ENCODE measurements around the gene CCR1.
"Not testable (repeated sequence)": the region's sequence is repeated elsewhere in the genome, so short reads cannot be mapped to it uniquely, and the experiment has no call there.

CCR1 gene

DNA sequence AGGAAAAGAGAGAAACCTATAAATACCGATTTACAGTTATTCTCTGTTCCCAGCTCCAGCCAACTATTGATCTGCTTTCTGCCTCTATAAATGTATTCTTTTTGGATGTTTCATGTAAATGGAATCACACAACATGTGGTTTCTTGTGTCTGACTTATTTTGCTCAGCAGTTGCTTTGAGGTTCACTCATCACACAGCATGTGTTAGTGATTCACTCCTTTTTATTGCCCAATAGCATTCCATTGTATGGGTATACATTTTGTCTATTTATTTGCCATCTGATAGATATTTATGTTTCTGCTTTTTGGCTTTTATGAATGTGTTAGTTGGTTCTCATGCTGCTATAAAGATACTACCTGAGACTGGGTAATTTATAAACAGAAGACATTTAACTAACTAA lies 23.6 kb downstream of the CCR1 start:
- no peak overlapping the region for H3K4me3 ChIP-seq (replicated peaks; ENCODE audit: low read depth, low read length)
- TF ChIP-seq, protein P1, sequence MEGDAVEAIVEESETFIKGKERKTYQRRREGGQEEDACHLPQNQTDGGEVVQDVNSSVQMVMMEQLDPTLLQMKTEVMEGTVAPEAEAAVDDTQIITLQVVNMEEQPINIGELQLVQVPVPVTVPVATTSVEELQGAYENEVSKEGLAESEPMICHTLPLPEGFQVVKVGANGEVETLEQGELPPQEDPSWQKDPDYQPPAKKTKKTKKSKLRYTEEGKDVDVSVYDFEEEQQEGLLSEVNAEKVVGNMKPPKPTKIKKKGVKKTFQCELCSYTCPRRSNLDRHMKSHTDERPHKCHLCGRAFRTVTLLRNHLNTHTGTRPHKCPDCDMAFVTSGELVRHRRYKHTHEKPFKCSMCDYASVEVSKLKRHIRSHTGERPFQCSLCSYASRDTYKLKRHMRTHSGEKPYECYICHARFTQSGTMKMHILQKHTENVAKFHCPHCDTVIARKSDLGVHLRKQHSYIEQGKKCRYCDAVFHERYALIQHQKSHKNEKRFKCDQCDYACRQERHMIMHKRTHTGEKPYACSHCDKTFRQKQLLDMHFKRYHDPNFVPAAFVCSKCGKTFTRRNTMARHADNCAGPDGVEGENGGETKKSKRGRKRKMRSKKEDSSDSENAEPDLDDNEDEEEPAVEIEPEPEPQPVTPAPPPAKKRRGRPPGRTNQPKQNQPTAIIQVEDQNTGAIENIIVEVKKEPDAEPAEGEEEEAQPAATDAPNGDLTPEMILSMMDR (IDR thresholded peaks at IDR 0.05; ENCODE audit: low read length, missing control alignments): no peak
- DNase-seq (ENCODE audit: low read depth): peak; percentile 18

DNA sequence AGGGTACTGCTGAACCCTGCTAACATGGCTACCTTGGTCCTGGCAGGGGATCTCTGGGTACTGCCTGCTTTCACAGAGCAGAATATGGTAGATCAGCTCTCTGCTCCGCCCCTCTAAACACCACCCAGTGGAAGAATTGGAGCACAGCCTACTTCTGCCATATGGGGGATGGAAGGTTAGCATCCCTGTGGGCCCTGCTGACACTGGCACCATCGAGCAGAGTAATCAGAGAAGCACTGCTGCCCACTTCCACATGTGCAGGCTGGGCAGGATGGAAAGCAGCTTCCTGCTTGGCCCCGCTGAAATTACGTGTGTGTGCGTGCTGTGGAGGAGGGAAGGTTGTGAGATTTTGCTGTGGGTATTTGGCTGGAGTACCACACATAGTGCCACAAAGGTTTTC lies 24.8 kb downstream of the CCR1 start:
- TF ChIP-seq, protein P1 (IDR thresholded peaks at IDR 0.05; ENCODE audit: low read length, missing control alignments): no peak
- no peak overlapping the region for H3K4me3 ChIP-seq (replicated peaks; ENCODE audit: low read depth, low read length)
- DNase-seq (ENCODE audit: low read depth): no peak

DNA sequence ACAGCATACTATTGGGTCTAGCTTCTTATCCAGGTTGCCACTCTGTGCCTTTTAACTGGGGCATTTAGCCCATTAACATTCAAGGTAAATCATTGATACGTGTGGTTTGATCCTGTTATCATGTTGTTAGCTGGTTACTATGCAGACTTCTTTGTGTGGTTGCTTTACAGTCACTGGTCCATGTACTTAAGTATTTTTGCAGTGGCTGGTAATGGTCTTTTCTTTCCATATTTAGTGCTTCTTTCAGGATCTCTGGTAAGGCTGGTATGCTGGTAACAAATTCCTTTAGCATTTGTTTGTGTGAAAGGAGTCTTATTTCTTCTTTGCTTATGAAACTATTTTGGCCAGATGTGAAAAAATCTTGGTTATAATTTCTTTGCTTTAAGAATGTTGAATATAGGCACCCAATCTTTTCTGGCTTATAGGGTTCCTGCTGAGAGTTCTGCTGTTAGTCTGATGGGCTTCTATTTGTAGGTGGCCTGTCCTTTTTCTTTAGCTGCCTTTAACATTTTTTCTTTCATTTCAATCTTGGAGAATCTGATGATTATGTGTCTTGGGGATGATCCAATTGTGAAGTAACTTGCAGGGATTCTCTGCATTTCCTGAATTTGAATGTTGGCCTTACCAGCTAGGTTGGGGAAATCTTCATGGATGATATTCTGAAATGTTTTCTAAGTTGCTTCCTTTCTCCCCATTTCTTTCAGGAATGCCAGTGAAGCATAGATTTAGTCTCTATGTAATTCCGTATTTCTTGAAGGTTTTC lies 39.3 kb downstream of the CCR1 start:
- no peak overlapping the region for H3K4me3 ChIP-seq (replicated peaks; ENCODE audit: low read depth, low read length)
- TF ChIP-seq, protein P1 (IDR thresholded peaks at IDR 0.05; ENCODE audit: low read length, missing control alignments): no peak
- no peak for DNase-seq (ENCODE audit: low read depth)

DNA sequence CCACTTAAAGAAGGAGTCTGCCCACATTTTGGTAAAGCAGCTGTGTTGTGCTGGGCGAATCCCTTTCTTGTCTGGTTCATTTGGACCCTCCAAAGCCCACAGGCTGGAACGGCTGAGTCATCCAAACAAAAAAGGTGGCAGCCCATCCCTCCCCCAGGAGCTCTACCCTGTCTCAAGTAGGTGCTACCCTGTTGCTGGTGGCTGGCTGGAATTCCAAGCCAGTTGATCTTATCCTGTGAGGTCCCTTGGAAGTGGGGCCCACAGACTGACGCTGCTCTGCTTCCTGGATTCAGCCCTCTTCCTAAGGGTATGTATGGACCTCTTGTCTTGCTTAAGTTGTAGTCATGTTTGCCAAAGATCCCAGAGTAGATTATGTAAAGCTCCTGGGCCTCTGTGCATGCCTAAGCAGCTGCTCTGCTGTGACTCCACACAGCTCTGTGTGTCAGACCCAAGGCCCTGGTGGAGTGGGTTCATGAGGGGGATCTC lies 44.5 kb downstream of the CCR1 start:
- TF ChIP-seq, protein P1 (IDR thresholded peaks at IDR 0.05; ENCODE audit: low read length, missing control alignments): no peak
- no peak for DNase-seq (ENCODE audit: low read depth)

DNA sequence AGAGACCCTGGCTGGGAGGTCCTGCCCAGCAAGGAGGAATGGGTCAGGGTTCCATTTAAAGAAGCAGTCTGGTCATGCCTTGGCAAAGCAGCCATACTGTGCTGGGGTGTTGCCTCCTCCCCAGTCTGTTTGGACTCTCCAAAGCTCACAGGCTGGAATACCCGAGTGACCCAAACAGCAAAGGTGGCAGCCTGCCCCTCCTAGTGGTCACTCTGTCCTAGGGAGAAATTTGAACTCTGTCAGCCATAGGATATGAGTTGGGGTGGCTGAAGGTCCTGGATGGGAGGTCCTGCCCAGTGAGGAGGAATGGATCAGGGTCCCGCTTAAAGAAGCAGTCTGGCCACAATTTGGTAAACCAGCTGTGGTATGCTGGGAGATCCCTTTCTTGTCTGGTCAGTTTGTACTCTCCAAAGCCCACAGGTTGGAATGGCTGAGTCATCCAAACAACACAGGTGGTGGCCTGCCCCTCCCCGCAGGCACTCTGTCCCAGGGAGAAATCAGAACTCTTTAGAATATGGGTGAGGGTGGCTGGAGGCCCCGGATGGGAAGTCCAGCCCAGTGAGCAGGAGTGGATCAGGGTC lies 45.0 kb downstream of the CCR1 start:
- TF ChIP-seq, protein P1 (IDR thresholded peaks at IDR 0.05; ENCODE audit: low read length, missing control alignments): no peak
- DNase-seq (ENCODE audit: low read depth): no peak
- no peak overlapping the region for H3K4me3 ChIP-seq (replicated peaks; ENCODE audit: low read depth, low read length)

More for the DNA sequence above, 44.5 kb downstream of the CCR1 start:
- H3K4me3 ChIP-seq (replicated peaks; ENCODE audit: low read depth, low read length): no peak overlapping the region

DNA sequence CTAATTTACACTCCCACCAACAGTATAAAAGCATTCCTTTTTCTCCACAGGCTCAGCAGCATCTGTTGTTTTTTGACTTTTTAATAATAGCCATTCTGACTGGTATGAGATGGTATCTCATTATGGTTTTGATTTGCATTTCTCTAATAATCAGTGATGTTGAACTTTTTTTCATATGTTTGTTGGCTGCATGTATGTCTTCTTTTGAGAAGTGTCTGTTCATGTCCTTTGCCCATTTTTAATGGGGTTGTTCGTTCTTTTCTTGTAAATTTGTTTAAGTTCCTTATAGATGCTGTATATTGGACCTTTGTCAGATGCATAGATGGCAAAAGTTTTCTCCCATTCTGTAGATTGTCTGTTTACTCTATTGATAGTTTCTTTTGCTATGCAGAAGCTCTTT lies 50.4 kb downstream of the CCR1 start:
- not testable (repeated sequence) for H3K4me3 ChIP-seq (replicated peaks; ENCODE audit: low read depth, low read length); DNase-seq (ENCODE audit: low read depth)

DNA sequence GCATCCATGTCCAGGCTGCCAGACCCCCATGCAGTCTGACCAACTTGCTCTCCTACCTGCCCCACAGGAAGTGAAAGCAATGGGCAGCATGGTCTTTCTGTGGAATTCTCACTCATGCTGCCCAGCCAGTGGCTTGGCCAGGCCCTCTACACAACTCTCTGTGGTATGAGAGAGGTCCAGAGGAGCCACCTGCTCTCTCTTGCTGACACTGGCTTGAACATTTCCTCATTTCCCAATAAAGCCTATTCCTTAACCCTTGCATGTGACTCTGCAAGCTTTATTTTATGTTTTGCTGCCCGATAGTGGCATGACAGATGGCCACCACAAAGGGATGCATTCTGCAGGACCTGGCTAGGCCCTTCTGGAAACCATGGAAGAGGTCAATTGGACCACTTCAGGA lies 53.8 kb downstream of the CCR1 start:
- no peak overlapping the region for H3K4me3 ChIP-seq (replicated peaks; ENCODE audit: low read depth, low read length)
- DNase-seq (ENCODE audit: low read depth): no peak
- TF ChIP-seq, protein P1 (IDR thresholded peaks at IDR 0.05; ENCODE audit: low read length, missing control alignments): no peak

Data from fibroblast of pulmonary artery (primary cell).